Measurements from ENCODE around the gene ALAD.

ALAD gene

DNA sequence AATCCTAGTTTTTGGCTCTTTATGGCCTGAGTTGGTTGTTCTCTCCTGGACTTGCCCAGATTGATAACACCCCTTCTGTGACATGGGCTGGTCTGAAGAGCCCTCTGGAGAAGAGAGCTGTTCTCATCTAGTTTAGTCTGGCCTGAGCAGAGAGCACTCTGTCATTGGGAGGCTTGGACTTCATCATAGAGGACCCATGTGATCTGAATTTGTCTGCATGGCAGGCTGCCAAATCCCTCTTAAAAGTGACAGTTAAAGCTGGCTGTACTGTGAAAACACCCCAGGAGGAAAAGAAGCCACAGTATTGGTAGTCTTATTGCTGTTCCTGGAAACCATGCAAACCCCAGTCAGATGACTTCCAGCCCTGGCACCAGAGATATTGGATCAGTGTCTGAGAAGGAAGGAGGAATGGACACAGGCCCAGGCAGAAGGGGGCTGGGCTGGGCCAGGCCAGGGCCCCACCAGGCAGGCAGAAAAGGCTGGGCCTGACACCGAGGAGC is 57.3 kb downstream of the ALAD start:
- DNase-seq, result no peak

DNA sequence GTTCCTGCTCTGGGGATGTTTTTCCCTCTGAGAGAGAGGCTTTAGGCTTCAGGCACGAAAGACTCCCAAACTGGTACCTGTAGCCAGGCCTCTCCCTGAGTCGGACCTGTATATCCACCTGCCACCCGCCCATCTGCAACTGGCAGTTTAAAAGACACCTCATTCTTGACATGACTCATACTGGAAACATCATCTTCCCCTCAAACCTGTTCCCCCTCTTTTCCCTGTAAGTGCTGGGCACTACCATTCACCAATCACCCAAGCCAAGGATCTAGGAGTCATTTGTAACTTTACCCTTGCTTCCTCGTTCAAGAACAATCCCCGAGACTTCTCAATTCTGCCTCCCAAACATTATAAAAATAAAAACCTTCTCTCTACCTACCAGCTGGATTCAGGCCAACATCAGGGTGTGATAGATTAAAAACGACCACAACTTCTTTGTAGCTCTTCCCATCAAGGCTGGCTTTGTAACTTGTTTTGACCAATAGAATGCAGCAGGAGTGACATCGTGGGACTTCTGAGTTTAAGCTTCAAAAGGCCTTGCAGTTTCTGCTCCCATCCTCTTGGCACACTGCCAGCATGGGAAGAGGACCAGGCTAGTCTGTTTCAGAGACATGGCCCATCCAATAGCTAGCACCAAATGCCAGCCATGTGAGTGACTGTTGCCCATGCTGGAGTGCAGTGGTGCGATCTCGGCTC is 59.2 kb downstream of the ALAD start:
- no peak for DNase-seq

DNA sequence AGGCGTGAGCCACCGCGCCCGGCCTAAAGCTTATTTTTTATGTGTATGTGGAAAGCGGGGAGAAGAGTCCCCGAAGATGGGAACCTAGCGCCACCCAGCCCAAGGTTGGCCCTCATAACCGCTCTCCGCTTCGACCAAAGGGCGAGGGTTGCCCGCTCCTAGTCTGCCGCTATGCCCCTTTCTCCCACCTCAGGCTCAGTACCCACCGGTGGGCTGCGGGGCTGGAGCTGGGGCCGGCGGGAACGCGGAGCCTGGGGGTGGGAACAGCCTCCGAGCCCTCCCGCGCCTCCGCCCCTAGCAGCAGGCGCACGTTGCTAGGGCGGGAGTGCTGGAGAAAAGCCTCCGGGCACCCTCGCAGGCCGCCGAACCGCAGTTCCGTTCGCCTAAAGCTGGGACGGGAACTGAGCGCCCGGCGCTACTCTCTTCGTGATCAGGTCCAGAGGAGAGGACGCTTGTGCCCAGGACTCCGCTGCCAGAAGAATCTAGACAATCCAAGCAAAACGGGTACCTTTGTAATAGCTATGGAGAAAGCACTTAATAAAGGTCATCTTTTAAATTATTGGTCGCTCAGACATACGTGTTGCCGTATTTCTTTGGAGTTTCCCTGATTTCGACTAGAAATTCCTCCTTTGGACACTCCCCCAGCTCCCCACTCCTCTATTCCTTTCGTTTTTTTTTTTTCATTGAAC is 60.9 kb downstream of the ALAD start, which contains the start of gene WDR31:
Gene WDR31 (minus strand): TSS at position 265 of the 689 bp plus-strand sequence. CDS start 8,253 bp downstream, outside the sequence.
- DNase-seq, result peak; percentile 75

DNA sequence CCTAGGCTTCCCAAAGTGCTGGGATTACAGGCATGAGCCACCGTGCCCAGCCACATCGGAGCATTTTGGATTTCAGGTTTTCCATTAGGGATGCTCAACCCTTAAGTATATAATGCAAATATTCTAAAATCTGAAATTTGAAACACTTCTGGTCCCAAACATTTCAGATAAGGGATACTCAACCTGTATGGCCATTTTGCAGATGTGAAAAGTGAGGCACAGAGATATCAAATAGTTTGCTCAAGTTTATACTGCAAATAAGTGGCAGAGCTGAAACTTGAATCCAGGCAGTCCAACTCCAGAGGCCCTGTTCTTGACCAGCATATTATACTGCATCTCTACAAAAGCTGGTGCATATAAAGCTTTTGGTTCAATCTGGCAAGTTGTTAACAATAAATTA is 63.4 kb downstream of the ALAD start:
- no peak for DNase-seq
